GM19025 (cell line): Measurements from ENCODE around the gene NUAK1.

ENCODE experiments used
- ATAC-seq: cut with Tn5 transposase; IDR thresholded peaks from one replicate; pipeline ENCODE4 v1.9.1; 2021; ENCODE audit warnings: mild to moderate bottlenecking, low read depth, moderate library complexity; ENCODE audit not compliant: unreplicated experiment

NUAK1 gene

GRCh38 chr12:106132175-106133135 is 6.3 kb downstream of the NUAK1 start:
- ATAC-seq: no peak

GRCh38 chr12:106131676-106132075 is 7.1 kb downstream of the NUAK1 start:
- ATAC-seq: no peak

DNA sequence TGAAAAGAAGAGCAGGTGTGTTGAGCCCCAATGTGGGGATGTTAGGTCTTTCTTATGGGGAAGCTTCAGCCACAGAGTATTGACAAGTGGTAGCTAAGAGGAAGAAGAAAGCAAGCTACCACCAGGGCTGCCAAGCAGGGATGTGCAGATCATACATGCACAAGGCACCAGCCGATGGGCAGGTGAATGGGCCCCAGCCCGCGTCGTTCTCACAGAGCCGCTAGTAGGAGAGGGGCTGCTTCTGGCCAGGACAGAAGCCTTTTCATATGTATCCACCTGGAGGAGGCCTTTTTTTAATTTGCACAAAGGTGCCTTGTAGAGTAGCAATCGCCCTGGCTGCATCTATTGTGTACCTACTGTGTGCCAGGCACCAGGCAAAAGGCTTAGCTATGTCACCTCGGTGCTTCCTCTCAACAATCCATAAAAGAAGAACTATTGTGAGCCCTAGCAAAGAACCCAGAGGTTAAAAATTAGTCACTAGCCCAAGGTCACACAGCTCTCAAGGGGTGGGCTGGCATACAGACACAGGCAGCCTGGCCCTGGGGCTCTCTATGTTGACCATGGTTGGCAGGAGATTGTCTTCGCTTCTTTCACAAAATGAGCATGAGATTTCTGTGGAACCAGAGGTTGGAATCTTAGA is 8.2 kb downstream of the NUAK1 start:
- ATAC-seq: no peak

- ATAC-seq: no peak
Measured at GRCh38 chr12:106128585-106129328, 10.0 kb downstream of the NUAK1 start.

DNA sequence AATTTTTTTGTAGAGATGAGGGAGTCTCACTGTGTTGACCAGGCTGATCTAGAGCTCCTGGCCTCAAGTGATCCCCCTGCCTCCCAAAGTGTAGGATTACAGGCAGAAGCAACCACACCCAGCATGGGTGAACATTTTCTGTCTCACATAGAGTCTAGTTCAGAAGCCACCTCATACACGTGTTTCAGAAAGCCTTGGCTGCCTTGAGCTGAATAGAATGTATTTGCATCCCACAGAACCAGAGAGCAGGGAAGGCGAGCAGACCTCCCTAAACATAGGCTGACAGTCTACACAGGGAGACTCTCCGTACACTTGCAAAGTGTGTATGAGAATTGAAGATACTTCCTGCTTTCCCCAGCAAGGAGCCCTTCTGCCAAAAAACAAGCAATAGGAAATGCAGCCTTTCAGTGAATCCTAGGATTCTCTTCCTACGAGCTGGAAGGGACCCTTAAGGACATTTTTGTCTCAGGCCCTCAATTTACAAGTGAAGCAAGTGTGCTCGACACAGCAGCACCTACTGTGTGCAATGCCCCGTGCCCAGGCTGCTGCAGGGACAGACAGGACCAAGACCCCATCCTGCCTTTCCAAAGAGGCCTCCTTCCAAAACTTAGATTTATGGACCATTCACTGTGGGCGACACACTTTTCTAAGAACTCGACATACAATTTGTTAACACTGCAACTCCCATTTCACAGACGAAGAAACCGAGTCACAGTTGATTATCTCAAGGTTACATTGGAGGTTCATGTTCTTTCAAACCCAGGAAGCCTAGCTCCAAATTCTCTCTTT is 11.2 kb downstream of the NUAK1 start:
- ATAC-seq: no peak

- no peak for ATAC-seq
Measured at GRCh38 chr12:106126441-106127337, 12.1 kb downstream of the NUAK1 start.

- ATAC-seq: no peak
Measured at GRCh38 chr12:106125351-106126095, 13.2 kb downstream of the NUAK1 start.

DNA sequence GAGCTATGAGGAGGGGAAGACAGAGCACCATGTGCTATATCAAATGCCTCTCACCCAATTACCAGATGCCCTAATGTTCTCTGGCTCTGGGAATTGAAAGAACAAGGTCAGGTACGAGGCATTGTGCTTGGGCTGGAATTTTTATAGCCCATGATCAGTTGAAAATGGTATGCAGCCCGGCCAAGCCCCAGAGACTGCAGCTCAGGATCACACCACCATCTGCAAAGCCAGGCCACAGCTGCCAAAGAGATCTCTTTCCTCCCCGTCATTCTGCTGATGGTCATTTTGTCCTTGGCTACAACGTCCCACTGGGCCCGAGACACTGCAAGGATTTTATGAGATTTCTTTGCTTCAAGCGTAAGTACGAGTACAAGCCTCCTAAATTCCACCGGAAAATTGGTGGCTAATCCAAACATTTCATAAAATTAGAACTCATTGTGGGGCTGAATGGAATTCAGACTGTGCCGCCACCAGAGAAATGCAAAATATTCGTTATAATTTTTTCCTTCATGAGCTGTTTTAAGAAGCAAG is 15.1 kb downstream of the NUAK1 start:
- ATAC-seq: no peak

DNA sequence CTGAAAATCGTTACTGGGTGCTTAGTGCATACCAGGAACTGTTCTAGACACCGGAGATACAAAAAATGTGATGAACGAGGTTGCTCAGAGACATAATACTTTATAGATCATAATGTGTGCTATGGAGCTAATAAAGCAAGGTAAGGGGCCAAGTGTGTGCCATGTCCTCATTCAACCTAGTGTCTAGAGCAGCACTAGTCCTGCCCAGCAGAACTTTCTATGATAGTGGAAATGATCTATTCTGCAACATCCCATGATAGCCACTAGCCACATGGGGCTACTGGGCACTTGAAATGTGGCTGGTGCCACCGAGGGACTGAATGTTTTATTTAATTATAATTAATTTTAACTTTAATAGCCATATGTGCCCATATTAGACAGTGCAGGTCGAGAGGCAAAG is 15.6 kb downstream of the NUAK1 start:
- no peak for ATAC-seq

DNA sequence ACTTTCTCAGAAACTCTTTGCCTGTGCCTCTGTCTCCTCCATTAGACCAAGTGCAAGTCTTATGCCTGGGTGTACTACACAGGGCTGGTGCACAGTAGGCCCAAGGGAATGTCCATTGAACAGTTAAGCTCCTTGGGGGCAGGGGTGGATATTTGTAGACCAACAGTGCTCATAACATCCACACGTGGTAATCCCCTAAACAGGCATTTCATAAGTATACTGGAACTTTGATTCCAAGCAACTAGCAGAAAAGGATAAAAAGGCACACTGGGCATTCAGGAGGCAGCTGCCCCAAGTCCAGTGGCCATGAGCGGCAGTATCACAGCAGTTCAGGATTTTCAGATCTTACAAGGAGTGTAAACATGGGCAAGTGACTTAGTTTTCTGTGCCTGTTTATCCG is 16.8 kb downstream of the NUAK1 start:
- no peak for ATAC-seq

GRCh38 chr12:106120519-106121105 is 18.1 kb downstream of the NUAK1 start:
- no peak for ATAC-seq

- ATAC-seq: no peak
Measured at GRCh38 chr12:106119301-106119700, 19.5 kb downstream of the NUAK1 start.

DNA sequence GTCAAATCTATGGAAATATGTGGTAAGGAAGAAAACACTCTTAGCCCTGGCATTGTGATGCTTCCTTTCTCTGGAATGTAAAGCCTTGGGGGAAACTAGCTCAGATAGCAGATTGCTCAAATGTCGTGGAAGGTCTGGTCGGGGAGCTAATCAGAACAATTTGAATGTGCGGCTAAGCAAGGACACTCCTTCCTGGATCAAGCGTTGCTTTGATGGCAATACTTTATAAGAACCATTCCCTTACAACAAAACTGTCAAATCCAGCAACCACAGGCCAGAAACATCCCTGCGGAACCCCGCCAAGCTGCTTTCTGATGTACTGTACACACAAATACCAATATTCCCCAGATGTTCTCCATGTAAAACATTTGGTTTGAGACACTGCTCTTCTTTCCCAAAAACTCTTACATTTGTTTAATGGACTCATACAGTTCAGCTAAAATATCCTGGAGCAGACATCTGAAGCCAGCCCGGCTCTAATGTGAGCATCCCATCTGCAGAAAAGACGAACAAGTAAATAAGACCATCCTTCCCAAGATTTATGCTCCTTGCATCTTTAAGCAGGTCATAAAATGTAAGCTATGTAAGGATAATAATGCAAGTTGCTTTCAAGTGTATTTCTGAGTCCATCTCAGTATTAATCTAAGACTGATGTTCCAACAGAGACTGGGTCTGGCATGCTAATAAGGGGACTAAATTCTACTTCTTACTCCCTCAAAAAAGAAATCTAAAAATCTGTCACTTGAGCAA is 20.2 kb downstream of the NUAK1 start:
- ATAC-seq: no peak

- ATAC-seq: no peak
Measured at GRCh38 chr12:106115440-106115839, 23.3 kb downstream of the NUAK1 start.

GRCh38 chr12:106114447-106115068 is 24.2 kb downstream of the NUAK1 start:
- no peak for ATAC-seq

GRCh38 chr12:106113824-106114446 is 24.8 kb downstream of the NUAK1 start:
- no peak for ATAC-seq
